Superior temporal gyrus (tissue), 1 donor: ENCODE results near the gene NOP9.

Experiments used
- DNase-seq: peaks from one replicate; pipeline ENCODE4 v3.0.0-alpha.2; 2016; ENCODE audit errors: extremely low spot score

NOP9 gene

GRCh38 chr14:24263848-24264247, 35.8 kb upstream of the NOP9 start:
- no peak for DNase-seq

GRCh38 chr14:24264298-24264697, 35.4 kb upstream of the NOP9 start:
- DNase-seq, result no peak

GRCh38 chr14:24266344-24267244, 33.1 kb upstream of the NOP9 start:
- DNase-seq, result no peak

- DNase-seq, result no peak
Observed at GRCh38 chr14:24267516-24267915, 32.1 kb upstream of the NOP9 start.

GRCh38 chr14:24268225-24268624, 31.4 kb upstream of the NOP9 start:
- DNase-seq, result no peak

GRCh38 chr14:24269368-24269767, 30.3 kb upstream of the NOP9 start:
- no peak for DNase-seq

- DNase-seq, result no peak
Observed at GRCh38 chr14:24269910-24270536, 29.6 kb upstream of the NOP9 start.

- DNase-seq, result no peak
Observed at GRCh38 chr14:24270537-24271133, 29.0 kb upstream of the NOP9 start.

- DNase-seq, result peak; percentile 88
Observed at GRCh38 chr14:24271134-24271833, 28.4 kb upstream of the NOP9 start, which contains the start of gene RABGGTA. Gene RABGGTA (minus strand): TSS chr14:24271597. CDS start chr14:24271115, 482 bp downstream.

GRCh38 chr14:24271834-24272263, 27.8 kb upstream of the NOP9 start:
- DNase-seq, result no peak

GRCh38 chr14:24272467-24272866, 27.2 kb upstream of the NOP9 start:
- DNase-seq, result no peak

- no peak for DNase-seq
Observed at GRCh38 chr14:24273422-24273998, 26.1 kb upstream of the NOP9 start.

- peak; percentile 27 for DNase-seq
Observed at GRCh38 chr14:24274101-24274543, 25.5 kb upstream of the NOP9 start.

GRCh38 chr14:24277071-24277470, 22.6 kb upstream of the NOP9 start:
- DNase-seq, result no peak

- DNase-seq, result no peak
Observed at GRCh38 chr14:24277606-24278321, 21.9 kb upstream of the NOP9 start.

- no peak for DNase-seq
Observed at GRCh38 chr14:24278424-24278823, 21.2 kb upstream of the NOP9 start.

- peak; percentile 69 for DNase-seq
Observed at GRCh38 chr14:24279301-24280186, 20.1 kb upstream of the NOP9 start.

- DNase-seq, result no peak
Observed at GRCh38 chr14:24280797-24281460, 18.7 kb upstream of the NOP9 start.

- DNase-seq, result no peak
Observed at GRCh38 chr14:24281636-24282035, 18.0 kb upstream of the NOP9 start.
